Measurements from ENCODE around the gene IL1RN. TPM values are rescaled to one million over a fixed set of nuclear protein-coding genes. Genes with fewer than 3 reads are reported as not detected.

IL1RN gene
- total RNA-seq, 1 experiment from 2014 or later: not detected

DNA sequence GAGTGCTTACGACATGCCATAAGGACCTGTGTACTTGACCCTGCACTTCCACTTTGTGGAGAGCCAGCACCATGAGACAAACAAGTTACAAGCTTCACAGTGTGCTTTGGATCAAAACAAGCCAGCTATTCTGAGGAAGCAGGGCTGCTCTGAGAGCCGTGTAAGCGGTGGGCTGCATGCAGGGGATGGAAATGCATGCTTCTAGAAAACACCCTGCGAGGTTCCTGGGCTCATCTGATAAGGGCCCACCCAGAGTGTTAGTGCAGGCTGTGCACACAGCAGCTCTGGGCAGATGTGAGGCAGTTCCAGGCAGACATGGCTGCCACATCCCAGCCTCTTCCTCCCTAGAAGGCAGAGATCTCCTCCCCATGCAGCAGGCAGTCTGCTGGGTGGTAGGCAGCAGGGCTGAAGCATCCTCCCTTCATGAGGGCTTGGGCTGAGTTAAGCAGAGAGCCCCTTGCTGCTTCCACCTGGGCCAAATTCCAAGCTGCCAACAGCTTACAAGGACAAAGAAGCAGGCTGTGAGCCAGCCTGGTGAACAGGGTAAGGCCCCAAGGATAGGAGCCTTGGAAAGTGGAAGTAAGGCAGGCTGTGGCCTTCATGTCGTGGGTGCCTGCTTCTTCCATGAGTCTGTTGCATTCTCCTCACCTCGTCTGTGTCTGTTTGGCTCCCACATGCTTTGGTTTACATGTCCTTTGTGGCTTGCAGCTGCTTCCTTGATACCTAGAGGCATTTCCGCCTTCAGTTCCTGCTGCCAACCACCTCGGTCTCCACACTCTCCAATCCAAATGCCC lies 54.1 kb downstream of the IL1RN start:
- Histone ChIP-seq H3K27ac (ENCODE audit: low read length) (no peak overlapping the region), H3K27me3 (ENCODE audit: control insufficient read depth, insufficient read depth, low read length) (no peaks in the 10 kb centered on the region), H3K4me1 (ENCODE audit: control insufficient read depth, insufficient read depth, low read length) (no peaks in the 10 kb centered on the region), H3K36me3 (ENCODE audit: control insufficient read depth, insufficient read depth, low read length) (no peaks in the 10 kb centered on the region), H3K4me3 (ENCODE audit: low read depth in 2 of 2, low read length in 2 of 2) (no peak overlapping the region), H3K9me3 (ENCODE audit: control insufficient read depth, insufficient read depth, low read depth, low read length) (no peaks in the 10 kb centered on the region)
- BruUV-seq (replicated peaks): no TSS peak
- intact Hi-C loops (cut with micrococcal nuclease; ENCODE audit: unreplicated experiment): no loop called here
- no peak for ATAC-seq
- no peak for DNase-seq (ENCODE audit: low read depth, low spot score)
- in situ Hi-C loops (cut with HindIII; ENCODE audit: low pct_unique_long_range_greater_than_20kb, low sequenced_read_pairs): no loop called here
- ChIA-PET CTCF (interaction anchor here (0.7 kb wide), 1 partner anchor 18 kb away, joined by 9 read pairs; no protein-coding TSS in a partner anchor), POLR2A (interaction anchor here (0.6 kb wide), 1 partner anchor 23 kb away, joined by 3 read pairs; no protein-coding TSS in a partner anchor)
- TF ChIP-seq, protein P1, sequence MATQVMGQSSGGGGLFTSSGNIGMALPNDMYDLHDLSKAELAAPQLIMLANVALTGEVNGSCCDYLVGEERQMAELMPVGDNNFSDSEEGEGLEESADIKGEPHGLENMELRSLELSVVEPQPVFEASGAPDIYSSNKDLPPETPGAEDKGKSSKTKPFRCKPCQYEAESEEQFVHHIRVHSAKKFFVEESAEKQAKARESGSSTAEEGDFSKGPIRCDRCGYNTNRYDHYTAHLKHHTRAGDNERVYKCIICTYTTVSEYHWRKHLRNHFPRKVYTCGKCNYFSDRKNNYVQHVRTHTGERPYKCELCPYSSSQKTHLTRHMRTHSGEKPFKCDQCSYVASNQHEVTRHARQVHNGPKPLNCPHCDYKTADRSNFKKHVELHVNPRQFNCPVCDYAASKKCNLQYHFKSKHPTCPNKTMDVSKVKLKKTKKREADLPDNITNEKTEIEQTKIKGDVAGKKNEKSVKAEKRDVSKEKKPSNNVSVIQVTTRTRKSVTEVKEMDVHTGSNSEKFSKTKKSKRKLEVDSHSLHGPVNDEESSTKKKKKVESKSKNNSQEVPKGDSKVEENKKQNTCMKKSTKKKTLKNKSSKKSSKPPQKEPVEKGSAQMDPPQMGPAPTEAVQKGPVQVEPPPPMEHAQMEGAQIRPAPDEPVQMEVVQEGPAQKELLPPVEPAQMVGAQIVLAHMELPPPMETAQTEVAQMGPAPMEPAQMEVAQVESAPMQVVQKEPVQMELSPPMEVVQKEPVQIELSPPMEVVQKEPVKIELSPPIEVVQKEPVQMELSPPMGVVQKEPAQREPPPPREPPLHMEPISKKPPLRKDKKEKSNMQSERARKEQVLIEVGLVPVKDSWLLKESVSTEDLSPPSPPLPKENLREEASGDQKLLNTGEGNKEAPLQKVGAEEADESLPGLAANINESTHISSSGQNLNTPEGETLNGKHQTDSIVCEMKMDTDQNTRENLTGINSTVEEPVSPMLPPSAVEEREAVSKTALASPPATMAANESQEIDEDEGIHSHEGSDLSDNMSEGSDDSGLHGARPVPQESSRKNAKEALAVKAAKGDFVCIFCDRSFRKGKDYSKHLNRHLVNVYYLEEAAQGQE (IDR thresholded peaks at IDR 0.05; ENCODE audit: insufficient read depth in 1 of 2, low read depth in 2 of 2, low read length in 1 of 2): no peak
- TF ChIP-seq SIN3A (IDR thresholded peaks at IDR 0.05; ENCODE audit: borderline replicate concordance, insufficient read depth, low read depth, low read length): no peak
- no peak for TF ChIP-seq TCF7L2 (IDR thresholded peaks at IDR 0.05; ENCODE audit: low read depth, low read length)
- TF ChIP-seq, protein P2, sequence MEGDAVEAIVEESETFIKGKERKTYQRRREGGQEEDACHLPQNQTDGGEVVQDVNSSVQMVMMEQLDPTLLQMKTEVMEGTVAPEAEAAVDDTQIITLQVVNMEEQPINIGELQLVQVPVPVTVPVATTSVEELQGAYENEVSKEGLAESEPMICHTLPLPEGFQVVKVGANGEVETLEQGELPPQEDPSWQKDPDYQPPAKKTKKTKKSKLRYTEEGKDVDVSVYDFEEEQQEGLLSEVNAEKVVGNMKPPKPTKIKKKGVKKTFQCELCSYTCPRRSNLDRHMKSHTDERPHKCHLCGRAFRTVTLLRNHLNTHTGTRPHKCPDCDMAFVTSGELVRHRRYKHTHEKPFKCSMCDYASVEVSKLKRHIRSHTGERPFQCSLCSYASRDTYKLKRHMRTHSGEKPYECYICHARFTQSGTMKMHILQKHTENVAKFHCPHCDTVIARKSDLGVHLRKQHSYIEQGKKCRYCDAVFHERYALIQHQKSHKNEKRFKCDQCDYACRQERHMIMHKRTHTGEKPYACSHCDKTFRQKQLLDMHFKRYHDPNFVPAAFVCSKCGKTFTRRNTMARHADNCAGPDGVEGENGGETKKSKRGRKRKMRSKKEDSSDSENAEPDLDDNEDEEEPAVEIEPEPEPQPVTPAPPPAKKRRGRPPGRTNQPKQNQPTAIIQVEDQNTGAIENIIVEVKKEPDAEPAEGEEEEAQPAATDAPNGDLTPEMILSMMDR (IDR thresholded peaks at IDR 0.05): no peak
- TF ChIP-seq POLR2AphosphoS5 (IDR thresholded peaks at IDR 0.05; ENCODE audit: low read depth, low read length): no peak

DNA sequence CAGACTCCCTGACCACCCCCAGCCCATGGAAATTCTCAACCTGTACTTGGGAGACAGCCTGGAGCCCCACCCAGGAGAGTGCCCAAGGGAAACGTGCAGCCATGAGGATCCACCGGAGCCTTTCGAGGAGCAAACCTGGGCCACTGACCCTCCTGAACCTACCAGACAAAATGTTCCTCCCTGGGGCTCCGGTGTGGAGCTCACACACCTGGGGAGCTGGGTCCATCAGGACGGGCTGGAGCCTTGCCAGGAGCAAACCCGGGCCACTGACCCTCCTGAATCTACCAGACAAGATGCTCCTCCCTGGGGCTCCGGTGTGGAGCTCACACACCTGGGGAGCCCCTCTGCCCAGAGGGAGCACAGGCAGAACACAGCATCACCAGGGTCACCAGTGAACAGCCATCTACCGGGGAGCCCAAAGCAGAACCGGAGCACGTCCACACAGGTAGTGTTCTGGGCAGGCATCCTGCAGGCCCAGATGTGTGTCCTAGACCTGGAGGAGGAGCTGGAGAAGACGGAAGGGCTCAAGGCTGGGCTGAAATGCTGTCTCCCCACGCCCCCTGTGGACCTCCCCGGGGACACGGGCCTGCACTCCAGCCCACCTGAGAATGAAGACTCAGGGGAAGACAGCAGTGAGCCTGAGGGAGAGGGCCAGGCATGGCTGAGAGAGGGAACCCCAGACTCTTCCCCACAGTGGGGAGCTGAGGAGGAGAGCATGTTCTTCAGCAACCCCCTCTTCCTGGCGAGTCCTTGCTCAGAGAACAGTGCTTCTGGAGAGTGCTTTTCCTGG lies 55.3 kb downstream of the IL1RN start:
- in situ Hi-C loops (cut with HindIII; ENCODE audit: low pct_unique_long_range_greater_than_20kb, low sequenced_read_pairs): no loop called here
- POLR2A ChIA-PET: no interaction called here
- no peak for ATAC-seq
- no peaks in the 10 kb centered on the region for H3K27me3 ChIP-seq (ENCODE audit: control insufficient read depth, insufficient read depth, low read length)
- intact Hi-C loops (cut with micrococcal nuclease; ENCODE audit: unreplicated experiment): no loop called here
- H3K4me3 ChIP-seq (ENCODE audit: low read depth in 2 of 2, low read length in 2 of 2): no peak overlapping the region
- BruUV-seq (replicated peaks): no TSS peak
- TF ChIP-seq, protein P1 (IDR thresholded peaks at IDR 0.05; ENCODE audit: insufficient read depth in 1 of 2, low read depth in 2 of 2, low read length in 1 of 2): no peak
- TF ChIP-seq TCF7L2 (IDR thresholded peaks at IDR 0.05; ENCODE audit: low read depth, low read length): no peak
- TF ChIP-seq SIN3A (IDR thresholded peaks at IDR 0.05; ENCODE audit: borderline replicate concordance, insufficient read depth, low read depth, low read length): no peak
- TF ChIP-seq, protein P2 (IDR thresholded peaks at IDR 0.05): no peak
- TF ChIP-seq POLR2AphosphoS5 (IDR thresholded peaks at IDR 0.05; ENCODE audit: low read depth, low read length): no peak
- no peaks in the 10 kb centered on the region for H3K4me1 ChIP-seq (ENCODE audit: control insufficient read depth, insufficient read depth, low read length)
- DNase-seq (ENCODE audit: low read depth, low spot score): no peak
- H3K9me3 ChIP-seq (ENCODE audit: control insufficient read depth, insufficient read depth, low read depth, low read length): no peaks in the 10 kb centered on the region
- no peak overlapping the region for H3K27ac ChIP-seq (ENCODE audit: low read length)
- CTCF ChIA-PET: interaction anchor here (1.4 kb wide), 1 partner anchor 44 kb away, joined by 3 read pairs; no protein-coding TSS in a partner anchor
- no peaks in the 10 kb centered on the region for H3K36me3 ChIP-seq (ENCODE audit: control insufficient read depth, insufficient read depth, low read length)
